Calu3 (cell line): ENCODE measurements around the gene CHRNB2. TPM values are rescaled to one million over a fixed set of nuclear protein-coding genes. Genes with fewer than 3 reads are reported as not detected.

Experiments
- BruUV-seq: library from RNA; stranded (reverse); fragments of 400-500 nt; replicated peaks from 2 replicates; lab custom pipeline; 2021; lab: Mats Ljungman, UMichigan
- CTCF ChIA-PET: fragments of 300-600 bp; sonication (Branson Sonifier 250); formaldehyde crosslinking; loops from one replicate; lab custom pipeline; 2022; ENCODE audit warnings: antibody characterized with exemption; lab: Charles Lee
- DNase-seq: peaks from one replicate; pipeline ENCODE4 v3.0.0; 2022
- H3K27ac Mint-ChIP-seq: one replicate; pipeline ENCODE4 v1.8.0; 2022; ENCODE audit warnings: mixed read lengths; ENCODE audit not compliant: unreplicated experiment
- H3K27me3 Mint-ChIP-seq: one replicate; pipeline ENCODE4 v1.8.0; 2022; ENCODE audit warnings: mixed read lengths; ENCODE audit not compliant: unreplicated experiment
- H3K36me3 Mint-ChIP-seq: one replicate; pipeline ENCODE4 v1.8.0; 2022; ENCODE audit warnings: mild to moderate bottlenecking, moderate library complexity, mixed read lengths; ENCODE audit not compliant: insufficient read depth, unreplicated experiment
- H3K4me1 Mint-ChIP-seq: one replicate; pipeline ENCODE4 v1.8.0; 2022; ENCODE audit warnings: mild to moderate bottlenecking, low read depth, mixed read lengths; ENCODE audit not compliant: unreplicated experiment
- H3K4me3 Mint-ChIP-seq: one replicate; pipeline ENCODE4 v1.8.0; 2022; ENCODE audit warnings: mild to moderate bottlenecking, low read depth, moderate library complexity, mixed read lengths; ENCODE audit not compliant: unreplicated experiment
- H3K9me3 Mint-ChIP-seq: one replicate; pipeline ENCODE4 v1.8.0; 2022; ENCODE audit warnings: low read depth, mixed read lengths; ENCODE audit not compliant: unreplicated experiment
- intact Hi-C: fragments of 100-400 bp; cut with micrococcal nuclease; formaldehyde crosslinking; loops from one replicate; pipeline ENCODE4 v1.10.0; 2022; ENCODE audit not compliant: unreplicated experiment
- total RNA-seq: library from RNA; stranded (reverse); gene quantifications from 2 replicates; pipeline ENCODE4 v1.2.3, GENCODE V29; 2022
- TF ChIP-seq, protein P1 (sequence below): fragments of 200-600 bp; IDR thresholded peaks from one replicate; pipeline ENCODE4 v1.8.0; 2022; ENCODE audit warnings: antibody characterized with exemption; ENCODE audit not compliant: unreplicated experiment

Gene CHRNB2
- total RNA-seq, 1 experiment from 2014 or later = 0.07 TPM

DNA sequence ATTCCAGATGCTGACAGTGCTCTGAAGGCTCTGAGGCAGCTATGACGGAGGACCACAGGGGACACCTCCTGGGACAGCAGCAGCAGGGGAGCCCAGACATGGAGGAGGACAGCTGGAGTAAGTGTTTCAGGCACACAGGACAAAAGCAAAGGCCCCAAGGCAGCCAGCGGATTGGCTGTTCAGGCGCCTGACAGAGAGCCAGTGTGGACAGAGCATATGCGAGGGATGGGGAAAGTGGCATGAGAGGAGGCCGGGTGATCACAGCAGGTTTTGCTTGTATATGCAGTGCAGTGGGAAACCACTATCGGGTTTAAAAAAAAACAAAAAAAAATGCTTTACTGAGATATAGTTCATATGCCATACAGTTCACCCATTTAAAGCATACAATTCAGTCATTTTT, 19.1 kb downstream of the CHRNB2 start:
- no peak overlapping the region for H3K4me3 Mint-ChIP-seq
- intact Hi-C loops = no loop called here
- peaks cover 67% of the 10 kb centered on the region for H3K36me3 Mint-ChIP-seq

DNA sequence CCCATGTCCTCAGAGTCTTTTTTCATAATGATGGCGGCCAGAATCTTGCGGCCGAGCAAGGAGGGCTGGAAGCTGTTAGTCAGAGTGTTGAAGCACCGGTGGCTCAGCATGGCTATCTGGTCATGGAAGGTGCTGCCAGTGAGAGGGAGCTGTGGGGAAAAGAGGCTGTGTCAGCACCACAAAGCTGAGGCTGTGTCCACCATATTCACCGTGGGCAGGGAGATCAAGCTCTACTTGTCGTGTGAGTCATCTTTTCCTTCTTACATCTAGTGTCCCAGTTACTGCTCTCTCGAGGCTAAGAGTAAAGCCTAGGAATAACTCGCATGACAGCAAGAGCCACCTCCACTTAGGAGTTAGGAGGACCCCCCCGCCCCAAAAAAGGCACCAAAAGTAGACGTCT, 22.2 kb downstream of the CHRNB2 start:
- H3K36me3 Mint-ChIP-seq = peaks cover 77% of the 10 kb centered on the region
- H3K4me3 Mint-ChIP-seq = no peak overlapping the region
- intact Hi-C loops = no loop called here
- CTCF ChIA-PET = interaction anchor here (0.7 kb wide), 1 partner anchor 37 kb away, joined by 6 read pairs; no protein-coding TSS in a partner anchor
- no peaks in the 10 kb centered on the region for H3K9me3 Mint-ChIP-seq
- no peak overlapping the region for H3K27ac Mint-ChIP-seq
- H3K27me3 Mint-ChIP-seq = no peaks in the 10 kb centered on the region
- TF ChIP-seq, protein P1, sequence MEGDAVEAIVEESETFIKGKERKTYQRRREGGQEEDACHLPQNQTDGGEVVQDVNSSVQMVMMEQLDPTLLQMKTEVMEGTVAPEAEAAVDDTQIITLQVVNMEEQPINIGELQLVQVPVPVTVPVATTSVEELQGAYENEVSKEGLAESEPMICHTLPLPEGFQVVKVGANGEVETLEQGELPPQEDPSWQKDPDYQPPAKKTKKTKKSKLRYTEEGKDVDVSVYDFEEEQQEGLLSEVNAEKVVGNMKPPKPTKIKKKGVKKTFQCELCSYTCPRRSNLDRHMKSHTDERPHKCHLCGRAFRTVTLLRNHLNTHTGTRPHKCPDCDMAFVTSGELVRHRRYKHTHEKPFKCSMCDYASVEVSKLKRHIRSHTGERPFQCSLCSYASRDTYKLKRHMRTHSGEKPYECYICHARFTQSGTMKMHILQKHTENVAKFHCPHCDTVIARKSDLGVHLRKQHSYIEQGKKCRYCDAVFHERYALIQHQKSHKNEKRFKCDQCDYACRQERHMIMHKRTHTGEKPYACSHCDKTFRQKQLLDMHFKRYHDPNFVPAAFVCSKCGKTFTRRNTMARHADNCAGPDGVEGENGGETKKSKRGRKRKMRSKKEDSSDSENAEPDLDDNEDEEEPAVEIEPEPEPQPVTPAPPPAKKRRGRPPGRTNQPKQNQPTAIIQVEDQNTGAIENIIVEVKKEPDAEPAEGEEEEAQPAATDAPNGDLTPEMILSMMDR = no peak
- DNase-seq = no peak
- no peaks in the 10 kb centered on the region for H3K4me1 Mint-ChIP-seq
- no TSS peak for BruUV-seq

More for the DNA sequence above, 19.1 kb downstream of the CHRNB2 start:
- H3K4me1 Mint-ChIP-seq = no peaks in the 10 kb centered on the region
- H3K27me3 Mint-ChIP-seq = no peaks in the 10 kb centered on the region
- no peaks in the 10 kb centered on the region for H3K9me3 Mint-ChIP-seq
- no peak overlapping the region for H3K27ac Mint-ChIP-seq
- CTCF ChIA-PET = no interaction called here
- DNase-seq = no peak
- BruUV-seq = no TSS peak
- TF ChIP-seq, protein P1 = no peak

DNA sequence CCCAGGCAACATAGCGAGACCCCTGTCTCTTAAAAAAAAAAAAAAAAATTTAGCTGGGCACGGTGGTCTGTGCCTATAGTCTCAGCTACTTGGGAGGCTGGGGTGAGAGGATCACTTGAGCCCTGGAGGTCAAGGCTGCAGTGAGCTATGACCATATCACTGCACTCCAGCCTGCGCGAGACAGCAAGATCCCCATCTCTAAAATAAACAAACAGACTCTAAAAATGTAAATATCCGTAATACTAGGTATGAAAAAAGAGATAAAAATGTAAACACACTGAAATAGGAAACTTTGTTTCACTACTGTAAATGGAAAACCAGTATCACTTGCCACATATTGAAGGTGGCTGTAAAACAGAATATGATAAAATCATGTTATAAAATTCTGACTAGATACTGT, 23.2 kb downstream of the CHRNB2 start:
- CTCF ChIA-PET = interaction anchor here (0.7 kb wide), 1 partner anchor 14 kb away, joined by 3 read pairs; no protein-coding TSS in a partner anchor
- no peaks in the 10 kb centered on the region for H3K9me3 Mint-ChIP-seq
- no peak overlapping the region for H3K27ac Mint-ChIP-seq
- H3K27me3 Mint-ChIP-seq = no peaks in the 10 kb centered on the region
- no peak overlapping the region for H3K4me3 Mint-ChIP-seq
- no peaks in the 10 kb centered on the region for H3K4me1 Mint-ChIP-seq
- BruUV-seq = no TSS peak
- H3K36me3 Mint-ChIP-seq = peaks cover 72% of the 10 kb centered on the region
- intact Hi-C loops = no loop called here
- TF ChIP-seq, protein P1 = no peak
- no peak for DNase-seq

DNA sequence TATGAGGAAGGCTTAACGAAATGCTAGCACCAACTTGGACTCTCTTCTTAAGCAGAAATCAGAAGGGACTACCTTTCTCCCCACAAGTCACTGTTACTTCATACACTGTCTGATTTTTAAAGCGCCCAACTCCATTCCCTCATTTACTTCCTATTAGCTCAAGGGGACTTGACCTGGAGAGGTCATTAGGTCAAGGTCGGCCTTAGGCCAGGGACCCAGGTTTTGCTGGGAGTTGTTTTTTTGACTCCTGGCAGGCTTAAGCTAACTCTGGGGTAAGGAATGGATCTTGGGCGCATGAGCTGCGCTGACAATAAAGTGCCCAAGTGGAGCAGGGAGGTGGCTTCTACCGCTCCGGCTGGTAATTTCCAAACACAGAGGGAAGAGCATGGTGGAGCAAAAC, 23.6 kb downstream of the CHRNB2 start:
- Mint-ChIP-seq H3K27ac (no peak overlapping the region), H3K36me3 (peaks cover 69% of the 10 kb centered on the region), H3K27me3 (no peaks in the 10 kb centered on the region), H3K9me3 (no peaks in the 10 kb centered on the region), H3K4me1 (no peaks in the 10 kb centered on the region), H3K4me3 (no peak overlapping the region)
- CTCF ChIA-PET = interaction anchor here (0.7 kb wide), 1 partner anchor 14 kb away, joined by 3 read pairs; no protein-coding TSS in a partner anchor
- intact Hi-C loops = no loop called here
- BruUV-seq = no TSS peak
- TF ChIP-seq, protein P1 = no peak
- no peak for DNase-seq
